ENCODE results near the gene SMKR1.
"Not testable (repeated sequence)": the region's sequence is repeated elsewhere in the genome, so short reads cannot be mapped to it uniquely, and the experiment has no call there.

Gene SMKR1

GRCh38 chr7:129489491-129489890 lies 12.8 kb upstream of the SMKR1 start:
- DNase-seq: no peak

DNA sequence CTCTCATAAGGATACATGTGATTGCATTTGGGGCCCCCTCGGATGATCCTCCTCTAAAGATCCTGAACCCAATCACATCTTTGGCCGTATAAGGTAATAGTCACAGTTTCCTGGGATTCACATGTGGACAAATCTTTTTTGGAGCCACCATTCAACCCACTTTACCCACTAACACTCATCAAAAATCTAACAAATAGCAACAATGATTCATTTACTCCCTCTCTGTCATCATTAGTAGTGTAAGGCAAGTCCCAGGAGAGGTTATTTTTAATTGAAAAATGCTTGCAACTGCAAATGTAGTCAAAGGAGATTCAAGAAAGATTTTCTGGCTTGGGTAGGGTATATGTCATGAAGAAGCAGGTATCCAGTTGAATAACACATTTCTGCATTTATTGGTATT lies 9.9 kb upstream of the SMKR1 start:
- no peak for DNase-seq

DNA sequence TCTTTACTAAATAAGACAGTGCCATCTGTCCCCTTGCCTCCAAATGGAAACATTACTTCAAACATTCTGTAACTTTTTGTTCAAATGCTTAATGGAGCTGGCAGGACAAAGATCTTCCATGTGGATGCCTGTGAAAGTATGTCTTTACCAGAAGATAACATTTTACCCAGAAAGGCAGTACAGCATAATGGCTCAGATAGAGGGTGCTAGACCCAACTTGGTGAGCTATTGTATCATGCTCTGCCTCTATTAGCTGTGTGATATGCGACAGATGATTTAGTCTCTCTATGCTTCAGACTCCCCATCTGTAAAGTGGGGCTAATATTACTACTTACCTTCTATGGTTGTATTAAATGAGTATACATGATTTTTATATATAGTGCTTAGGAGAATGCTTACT lies 8.8 kb upstream of the SMKR1 start:
- no peak for DNase-seq

DNA sequence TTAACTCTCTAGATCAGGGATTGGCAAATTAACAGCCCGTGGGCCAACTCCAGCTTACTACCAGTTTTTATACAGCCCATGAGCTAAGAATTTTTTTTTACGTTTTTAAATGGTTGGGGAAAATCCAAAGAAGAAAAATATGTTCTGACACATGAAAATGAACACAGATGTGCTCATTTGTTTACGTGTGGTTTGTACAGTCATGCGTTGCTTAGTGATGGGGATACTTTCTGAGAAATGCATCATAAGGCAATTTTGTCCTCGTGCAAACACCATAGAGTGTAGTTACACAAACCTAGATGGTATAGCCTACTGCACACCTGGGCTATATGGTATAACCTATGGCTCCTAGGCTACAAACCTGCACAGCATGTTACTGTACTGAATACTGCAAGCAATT lies 8.3 kb upstream of the SMKR1 start:
- no peak for DNase-seq

GRCh38 chr7:129495987-129496386 lies 6.3 kb upstream of the SMKR1 start:
- DNase-seq: no peak

GRCh38 chr7:129496653-129497052 lies 5.7 kb upstream of the SMKR1 start:
- no peak for DNase-seq

DNA sequence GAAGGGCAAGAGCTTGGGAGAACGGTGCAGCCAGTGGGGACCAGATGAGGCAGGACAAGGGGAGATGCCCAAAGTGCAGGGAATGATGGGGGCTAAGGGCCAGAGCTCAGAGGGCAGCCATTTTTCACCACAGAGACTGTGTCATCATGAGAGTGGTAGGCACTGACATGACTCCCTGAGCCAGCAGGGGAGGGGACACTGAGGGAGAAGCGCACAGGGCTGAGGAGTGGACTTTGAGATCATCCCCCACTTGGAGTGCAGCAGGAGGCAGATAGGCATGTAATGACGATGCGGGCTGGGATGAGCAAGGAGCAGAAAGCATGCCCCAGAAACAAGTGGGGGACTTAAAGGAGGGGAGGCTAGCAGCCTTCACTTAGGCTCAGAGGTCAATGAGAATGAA lies 5.2 kb upstream of the SMKR1 start:
- no peak for DNase-seq

- DNase-seq: no peak
Measured at GRCh38 chr7:129498021-129498420, 4.3 kb upstream of the SMKR1 start.

DNA sequence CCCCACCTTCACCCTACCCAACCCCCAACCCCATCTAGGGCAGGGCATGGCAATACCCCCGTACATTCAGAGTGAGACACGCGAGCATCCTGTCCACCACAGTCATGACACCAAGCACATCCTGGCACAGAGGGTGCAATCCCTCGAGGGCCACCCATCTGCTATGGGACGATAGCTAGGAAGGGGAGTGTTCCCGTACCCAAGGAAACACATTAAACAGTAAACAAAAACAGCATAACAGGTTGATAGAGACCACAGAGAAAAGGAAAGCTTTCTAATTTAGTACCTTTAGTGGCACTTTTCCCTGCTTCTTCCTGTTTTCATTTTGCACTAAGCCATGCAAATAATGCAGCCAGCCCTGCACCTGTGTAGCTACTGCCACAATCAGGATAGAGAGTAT lies 2.3 kb upstream of the SMKR1 start:
- no peak for DNase-seq

- no peak for DNase-seq
Measured at GRCh38 chr7:129502708-129503685, 666 bp downstream of the SMKR1 start.

- no peak for DNase-seq
Measured at GRCh38 chr7:129503725-129504124, 1.4 kb downstream of the SMKR1 start.

DNA sequence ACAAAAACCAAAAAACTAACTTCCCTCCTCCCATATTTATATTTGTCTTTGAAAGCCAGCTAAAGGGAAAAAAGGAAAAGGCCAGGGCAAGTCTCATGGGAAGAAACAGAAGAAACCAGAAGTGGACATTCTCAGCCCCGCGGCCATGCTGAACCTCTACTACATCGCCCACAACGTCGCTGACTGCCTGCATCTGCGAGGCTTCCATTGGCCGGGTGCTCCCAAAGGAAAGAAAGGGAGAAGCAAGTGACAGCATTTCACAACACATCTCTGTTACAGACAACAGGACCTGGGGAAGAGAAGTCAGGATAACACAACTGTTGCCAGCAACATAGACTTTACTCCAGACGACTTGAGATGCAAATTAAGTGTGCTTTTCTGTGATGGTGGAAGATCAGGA lies 9.9 kb downstream of the SMKR1 start:
- no peak for DNase-seq

DNA sequence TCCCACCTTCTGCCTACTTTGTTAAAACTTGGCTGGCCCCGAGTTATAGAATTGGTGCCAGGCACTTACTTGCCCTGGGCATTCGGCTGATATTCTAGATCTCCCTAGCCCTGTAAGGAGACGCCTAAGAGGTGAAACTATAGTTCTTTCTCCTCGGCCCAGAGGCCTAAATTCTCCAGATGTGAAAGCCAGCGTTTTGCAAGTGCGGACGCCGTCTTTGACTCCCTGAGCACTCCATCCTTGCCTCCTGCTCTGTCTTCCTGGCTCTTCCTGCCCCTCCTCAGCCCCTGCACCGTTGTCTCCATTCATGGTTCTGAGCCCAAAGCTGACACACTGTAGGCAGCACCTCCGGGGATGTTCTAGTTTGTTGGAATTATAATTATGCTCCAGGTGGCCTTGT lies 11.2 kb downstream of the SMKR1 start:
- DNase-seq: no peak

DNA sequence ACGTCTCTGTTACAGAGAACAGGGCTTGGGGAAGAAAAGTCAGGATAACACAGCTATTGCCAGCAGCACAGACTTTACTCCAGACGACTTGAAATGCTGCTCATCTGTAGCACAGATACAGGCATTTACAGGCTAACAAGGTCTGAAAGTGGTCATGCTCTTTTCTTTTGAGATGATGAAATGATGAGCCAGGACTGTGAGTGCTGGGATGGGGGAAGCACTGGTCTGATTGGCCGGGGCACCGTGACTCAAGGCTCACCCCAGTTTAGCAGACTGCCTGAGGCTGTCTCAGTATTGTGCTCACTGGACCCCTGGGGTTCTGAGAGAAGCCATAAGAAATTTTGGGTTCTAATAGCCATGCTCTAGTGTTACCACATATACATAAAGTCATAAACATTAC lies 12.4 kb downstream of the SMKR1 start:
- DNase-seq: no peak

- DNase-seq: no peak
Measured at GRCh38 chr7:129515381-129515780, 13.1 kb downstream of the SMKR1 start.

DNA sequence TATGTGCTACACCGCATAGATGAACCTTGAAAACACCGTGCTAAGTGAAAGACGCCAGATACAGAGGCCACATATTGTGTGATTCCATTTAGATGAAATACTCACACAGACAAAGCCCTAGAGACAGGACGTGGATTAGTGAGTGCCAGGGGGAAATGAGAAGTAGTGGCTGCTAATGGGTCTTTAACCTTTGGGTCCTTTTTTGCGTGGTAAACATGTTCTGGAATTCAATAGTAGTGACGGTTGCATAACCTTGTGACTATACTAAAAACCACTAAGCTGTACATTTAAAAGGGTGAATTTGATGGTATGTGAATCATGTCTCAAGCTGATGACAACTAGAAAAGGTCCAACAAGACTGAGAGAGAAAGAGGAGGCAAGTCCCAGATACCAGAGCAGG lies 15.6 kb downstream of the SMKR1 start:
- DNase-seq: no peak

DNA sequence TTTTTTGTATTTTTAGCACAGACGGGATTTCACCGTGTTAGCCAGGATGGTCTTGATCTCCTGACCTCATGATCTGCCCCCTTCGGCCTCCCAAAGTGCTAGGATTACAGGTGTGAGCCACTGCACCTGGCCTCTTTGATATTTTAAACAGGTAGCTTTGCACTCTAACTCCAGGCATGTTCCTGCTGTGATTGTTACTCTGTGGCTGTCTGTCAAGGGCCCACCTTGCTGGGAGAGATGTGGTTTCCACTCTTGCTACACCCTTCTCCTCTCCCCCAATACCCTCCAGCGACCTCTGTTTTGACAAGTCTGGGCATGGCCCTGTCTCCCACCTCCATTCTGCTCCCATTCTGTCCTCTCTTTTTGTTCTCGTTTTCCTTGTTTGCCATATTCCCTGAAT lies 17.1 kb downstream of the SMKR1 start:
- DNase-seq: no peak

GRCh38 chr7:129522088-129522970 lies 20.0 kb downstream of the SMKR1 start:
- DNase-seq: no peak

GRCh38 chr7:129522971-129523340 lies 20.6 kb downstream of the SMKR1 start:
- DNase-seq: no peak

- DNase-seq: no peak
Measured at GRCh38 chr7:129523924-129524323, 21.6 kb downstream of the SMKR1 start.

- not testable (repeated sequence) for DNase-seq
Measured at GRCh38 chr7:129524405-129524804, 22.1 kb downstream of the SMKR1 start.

DNA sequence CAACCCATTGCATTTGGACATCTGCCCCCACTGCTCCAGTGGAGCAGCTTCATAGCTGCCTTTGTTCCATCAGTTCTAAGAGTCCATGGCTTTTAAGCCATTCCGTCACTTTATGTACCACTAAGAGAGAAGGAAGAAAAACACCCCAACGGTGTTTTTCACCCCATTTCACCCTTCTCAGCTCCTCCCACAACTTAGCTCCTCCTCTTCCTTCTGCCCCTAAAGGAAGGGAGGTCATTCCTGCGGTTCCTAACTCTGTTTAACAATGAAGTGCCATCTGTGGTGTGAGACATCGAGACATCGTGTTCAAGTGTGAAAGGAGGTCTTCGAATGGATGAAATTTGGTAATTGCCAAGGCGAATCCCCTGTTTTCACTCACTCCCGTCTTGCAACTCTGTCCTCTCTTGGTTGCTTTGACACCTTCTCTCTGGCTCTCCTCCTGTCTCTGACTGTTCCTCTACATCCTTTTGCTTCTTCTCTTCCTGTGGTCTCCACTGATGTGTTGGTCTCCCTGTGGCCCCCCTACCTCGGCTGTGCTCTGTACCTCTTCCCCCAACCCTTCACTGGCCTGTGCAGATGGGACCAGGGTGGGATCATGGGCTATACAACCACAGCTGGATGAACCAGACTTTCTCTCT lies 23.0 kb downstream of the SMKR1 start:
- no peak for DNase-seq

DNA sequence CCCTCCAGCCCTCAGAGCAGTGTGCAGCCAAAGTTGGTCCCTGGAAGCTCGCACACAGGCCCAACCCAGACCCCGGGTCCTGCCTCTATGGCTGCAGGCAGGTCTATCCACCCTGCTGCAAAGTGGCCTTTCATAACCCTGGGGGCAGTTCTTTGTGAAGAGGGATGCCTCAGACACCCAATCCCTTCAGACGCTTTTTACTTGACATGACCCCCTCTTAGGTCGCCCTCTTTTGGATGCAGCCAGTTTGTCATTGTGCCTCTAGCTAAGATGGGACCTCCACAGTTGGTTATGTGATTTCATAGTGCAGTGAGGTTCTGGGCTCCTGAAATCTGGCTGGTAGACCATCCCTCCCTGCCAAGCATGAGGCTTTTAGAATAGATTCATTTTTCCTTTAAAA lies 27.3 kb downstream of the SMKR1 start:
- no peak for DNase-seq

Data from DMS 273 treated with DMSO at 0.1 percent for 48 hours (cell line).